Heart right ventricle (tissue), 16 donors: ENCODE data around the gene ITGA1. TPM values are rescaled to one million over a fixed set of nuclear protein-coding genes. Genes with fewer than 3 reads are reported as not detected.

ENCODE experiments used
- ATAC-seq, 8 donors: fragments of 200-7000 bp; cut with Tn5 transposase; one replicate each; pipeline ENCODE4 v1.9.1; 2020; ENCODE audit warnings: mild to moderate bottlenecking in 8 of 8, moderate library complexity in 8 of 8, moderate number of reproducible peaks in 1 of 8
- DNase-seq, 2 donors: peaks; one replicate each; pipeline ENCODE4 v3.0.0-alpha.2; 2020
- H3K27ac ChIP-seq, 10 donors: fragments of 200-600 bp; sonication (generic) in 2 of 10; one replicate each; pipeline versions ENCODE4 v1.5.0 to v1.8.0; 2020 to 2022; ENCODE audit warnings: mild to moderate bottlenecking in 3 of 10
- H3K27me3 ChIP-seq, 7 donors: fragments of 200-600 bp; one replicate each; pipeline ENCODE4 v1.8.0; 2021 to 2022; ENCODE audit warnings: mild to moderate bottlenecking in 2 of 7
- H3K36me3 ChIP-seq, 9 donors: fragments of 200-600 bp; sonication (generic) in 1 of 9; one replicate each; pipeline versions ENCODE4 v1.5.0 to v1.8.0; 2020 to 2022; ENCODE audit warnings: mild to moderate bottlenecking in 2 of 9
- H3K4me1 ChIP-seq, 9 donors: fragments of 200-600 bp; sonication (generic) in 1 of 9; one replicate each; pipeline versions ENCODE4 v1.5.0 to v1.8.0; 2020 to 2022; ENCODE audit warnings: mild to moderate bottlenecking in 4 of 9
- H3K4me3 ChIP-seq, 10 donors: fragments of 200-600 bp; sonication (generic) in 2 of 10; one replicate each; pipeline versions ENCODE4 v1.5.0 to v1.8.0; 2020 to 2022; ENCODE audit warnings: mild to moderate bottlenecking in 7 of 10, moderate library complexity in 2 of 10
- H3K9me3 ChIP-seq, 11 donors: fragments of 200-600 bp in 10 of 11; sonication (generic) in 2 of 11; one replicate each; pipeline versions ENCODE4 v1.5.0 to v1.8.0; 2013 to 2022; ENCODE audit warnings: mild to moderate bottlenecking in 2 of 11, control low read depth in 1 of 11, moderate library complexity in 1 of 11
- WGBS, 2 donors: extraction: QIAGEN DNeasy Blood & Tissue Kit; methylation state at CpG; one replicate each; pipeline ENCODE4 v1.1.7; 2013; ENCODE audit warnings: inconsistent platforms in 1 of 2; 5-methylcytosine and 5-hydroxymethylcytosine counted together
- intact Hi-C, 10 donors: fragments of 100-400 bp; cut with DNase I; formaldehyde crosslinking; loops; one replicate each; pipeline versions ENCODE4 v1.11.1 to v1.14.2; 2022
- polyA plus RNA-seq, 2 donors: library from polyadenylated mRNA; stranded (reverse); fragments of 200-250 nt; gene quantifications; one replicate each; pipeline ENCODE4 v1.2.3, GENCODE V29; 2013
- total RNA-seq, 10 donors: library from RNA; stranded (reverse); fragmentation: NEBNext Ultra II Directional in 3 of 10; extraction: Animal tissue kit (Norgen Biotek cat#: 25700) in 3 of 10; gene quantifications; one replicate each; pipeline versions ENCODE4 v1.2.1 to v1.2.4, GENCODE V29; 2021 to 2023
- TF ChIP-seq, protein P1 (sequence below), 9 donors: fragments of 200-600 bp; sonication (generic) in 2 of 9; IDR thresholded peaks; one replicate each; pipeline versions ENCODE4 v1.5.0 to v1.8.0; 2021 to 2022; ENCODE audit warnings: antibody characterized with exemption in 9 of 9, mild to moderate bottlenecking in 5 of 9, moderate library complexity in 1 of 9
- donor health status: Arrhythmogenic right ventricular cardiomyopathy.
- donor health status: ischemic (EF 13 %, LVEDD 7.1; RV severe dilation, severe dysfunction).
- donor health status: healthy with polysubstance abuse.
- donor health status: DM: no; HTN: yes; CAD: no.
- donor health status: DM: no; HTN: no; CAD: no.
- donor health status: ischemic (EF 25% LVEDD 6.9; RV normal size, moderate dysfunction).
- donor health status: ischemic (EF 25% LVEDD 5.7; RV mildly dilated, moderate dysfunction).
- donor health status: healthy.
- donor health status: DM: yes; HTN: yes; CAD: no.
- donor health status: Ischemic cardiomyopathy.
- donor health status: ischemic (EF 35%, LVEDD 5.7; RV mildly dilated, moderate dysfunction).
- donor health status: nonischemic (EF 11% LVEDD 7.7; RV severe dilation, severe dysfunction).
- donor health status: DM: yes; HTN: yes; CAD: no.
- donor health status: PGD.
- donor health status: ischemic (EF 29% LVEDD 5.4; RV normal size, mild dysfunction).
- donor health status: nonischemic (EF 23%, LVEDD 6.1; RV moderate dilation, normal function).

Gene ITGA1
- total and polyA plus RNA-seq, 12 donors, result 7.7 to 48.2 (median 24.3) TPM

DNA sequence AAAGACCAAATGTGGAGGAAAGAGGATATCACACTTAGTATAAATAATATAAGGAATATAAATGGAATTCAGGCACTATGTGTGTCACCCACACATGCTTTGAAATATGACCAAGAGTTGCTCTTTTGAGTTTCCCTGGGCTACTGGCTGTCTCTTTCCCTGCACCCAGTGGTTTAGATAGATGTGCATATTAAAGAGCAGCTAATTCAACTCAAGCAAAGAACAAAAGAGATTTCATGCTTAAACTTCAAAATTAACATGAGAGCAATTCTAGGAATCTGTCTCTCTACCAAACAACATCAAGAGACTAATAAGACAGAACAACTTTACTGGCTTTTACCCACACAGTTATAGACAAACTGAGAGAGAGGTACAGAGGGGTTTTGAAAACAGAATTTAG lies 38.0 kb upstream of the ITGA1 start:
- H3K9me3 ChIP-seq, result no peaks in the 10 kb centered on the region
- intact Hi-C loops, result no loop called here
- H3K27ac ChIP-seq, result no peak overlapping the region
- ATAC-seq (no peak), DNase-seq (no peak)
- TF ChIP-seq, protein P1, sequence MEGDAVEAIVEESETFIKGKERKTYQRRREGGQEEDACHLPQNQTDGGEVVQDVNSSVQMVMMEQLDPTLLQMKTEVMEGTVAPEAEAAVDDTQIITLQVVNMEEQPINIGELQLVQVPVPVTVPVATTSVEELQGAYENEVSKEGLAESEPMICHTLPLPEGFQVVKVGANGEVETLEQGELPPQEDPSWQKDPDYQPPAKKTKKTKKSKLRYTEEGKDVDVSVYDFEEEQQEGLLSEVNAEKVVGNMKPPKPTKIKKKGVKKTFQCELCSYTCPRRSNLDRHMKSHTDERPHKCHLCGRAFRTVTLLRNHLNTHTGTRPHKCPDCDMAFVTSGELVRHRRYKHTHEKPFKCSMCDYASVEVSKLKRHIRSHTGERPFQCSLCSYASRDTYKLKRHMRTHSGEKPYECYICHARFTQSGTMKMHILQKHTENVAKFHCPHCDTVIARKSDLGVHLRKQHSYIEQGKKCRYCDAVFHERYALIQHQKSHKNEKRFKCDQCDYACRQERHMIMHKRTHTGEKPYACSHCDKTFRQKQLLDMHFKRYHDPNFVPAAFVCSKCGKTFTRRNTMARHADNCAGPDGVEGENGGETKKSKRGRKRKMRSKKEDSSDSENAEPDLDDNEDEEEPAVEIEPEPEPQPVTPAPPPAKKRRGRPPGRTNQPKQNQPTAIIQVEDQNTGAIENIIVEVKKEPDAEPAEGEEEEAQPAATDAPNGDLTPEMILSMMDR (IDR thresholded peaks at IDR 0.05), result no peak
- no peaks in the 10 kb centered on the region for H3K36me3 ChIP-seq
- no peaks in the 10 kb centered on the region for H3K27me3 ChIP-seq
- peaks cover 0 to 9% (median 4%) of the 10 kb centered on the region in 9 donors for H3K4me1 ChIP-seq
- H3K4me3 ChIP-seq, result no peak overlapping the region

DNA sequence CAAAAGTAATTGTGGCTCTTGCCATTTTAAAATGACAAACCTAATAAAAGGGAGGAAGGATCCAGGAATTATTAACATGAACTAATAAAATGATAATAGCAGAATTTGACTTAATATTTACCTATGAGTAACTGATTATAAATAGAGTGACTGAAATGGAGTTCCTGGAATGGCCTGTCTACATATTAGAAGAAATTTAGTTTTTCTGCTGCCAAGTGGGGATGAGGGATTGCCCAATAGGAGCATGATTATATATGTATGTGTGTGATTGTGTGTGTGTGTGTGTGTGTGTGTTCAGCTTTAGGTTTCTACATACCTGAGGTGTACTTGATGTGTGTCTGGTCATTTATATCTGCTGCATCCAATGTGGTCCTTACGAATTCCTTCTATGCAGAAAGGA lies 36.6 kb upstream of the ITGA1 start:
- Histone ChIP-seq H3K27ac (no peak overlapping the region), H3K27me3 (no peaks in the 10 kb centered on the region), H3K4me3 (no peak overlapping the region), H3K36me3 (no peaks in the 10 kb centered on the region), H3K4me1 (no peaks in the 10 kb centered on the region), H3K9me3 (no peaks in the 10 kb centered on the region)
- TF ChIP-seq, protein P1 (IDR thresholded peaks at IDR 0.05), result no peak
- ATAC-seq (no peak), DNase-seq (no peak)
- WGBS, 2 donors, result 95 to 97% methylated on average over 1 of the region's 1 CpG
- intact Hi-C loops, result no loop called here

DNA sequence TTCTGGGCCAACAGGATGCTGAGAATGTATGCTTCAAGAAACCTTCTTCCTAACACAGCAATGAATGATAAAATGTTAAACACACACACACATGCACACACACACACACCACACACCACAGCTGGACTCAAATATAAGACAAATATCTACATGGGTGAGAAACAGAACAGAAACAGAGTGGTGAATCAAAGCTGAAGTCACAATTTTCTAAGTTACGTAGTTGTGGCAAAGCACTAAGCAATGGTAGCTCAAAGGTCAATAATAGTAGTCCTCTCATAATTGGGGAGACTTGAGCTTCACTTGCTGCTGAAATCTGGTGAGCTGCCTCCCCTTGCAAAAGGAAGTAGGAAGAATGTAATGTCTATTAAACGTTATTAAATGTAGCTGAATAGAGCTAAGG lies 33.7 kb upstream of the ITGA1 start:
- Histone ChIP-seq H3K27me3 (no peaks in the 10 kb centered on the region), H3K4me3 (no peak overlapping the region), H3K36me3 (no peaks in the 10 kb centered on the region), H3K9me3 (no peaks in the 10 kb centered on the region), H3K27ac (no peak overlapping the region), H3K4me1 (peaks cover 0 to 28% (median 6%) of the 10 kb centered on the region in 9 donors)
- 82 to 89% methylated on average over 2 of the region's 2 CpGs for WGBS, 2 donors
- no peak for DNase-seq
- intact Hi-C loops, result no loop called here
- TF ChIP-seq, protein P1 (IDR thresholded peaks at IDR 0.05), result no peak
- no peak for ATAC-seq

DNA sequence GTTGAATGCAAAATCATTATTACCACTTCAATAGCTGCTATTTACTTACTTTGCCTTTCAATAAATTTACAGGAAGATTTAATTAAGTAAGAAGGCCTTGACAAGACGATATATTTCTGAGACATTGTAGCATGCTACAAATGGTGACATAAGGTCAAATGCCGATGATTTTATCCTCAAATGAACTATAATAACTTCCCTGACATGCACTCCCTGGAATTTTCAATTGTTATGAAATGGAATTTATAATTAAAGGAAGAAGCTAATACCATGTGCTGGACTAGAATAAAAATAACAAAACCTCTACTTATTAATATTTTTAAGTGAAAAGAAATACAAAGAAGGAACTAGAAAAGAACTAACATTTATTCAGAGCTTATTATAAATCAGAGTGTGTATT lies 30.2 kb upstream of the ITGA1 start:
- TF ChIP-seq, protein P1 (IDR thresholded peaks at IDR 0.05), result no peak
- peak overlapping the region in 7 of 10 donors; percentile 44 to 79 (median 69) for H3K27ac ChIP-seq
- H3K27me3 ChIP-seq, result no peaks in the 10 kb centered on the region
- peaks cover 0 to 29% (median 6%) of the 10 kb centered on the region in 9 donors for H3K4me1 ChIP-seq
- intact Hi-C loops, result no loop called here
- WGBS, 2 donors, result 41 to 59% methylated on average over 2 of the region's 2 CpGs
- H3K36me3 ChIP-seq, result no peaks in the 10 kb centered on the region
- no peak overlapping the region for H3K4me3 ChIP-seq
- ATAC-seq, result peak in 5 of 8 donors; percentile 60 to 86 (median 70)
- DNase-seq, result no peak
- no peaks in the 10 kb centered on the region for H3K9me3 ChIP-seq
